ENCODE data around the gene RTKN2. TPM values are rescaled to one million over a fixed set of nuclear protein-coding genes. Genes with fewer than 3 reads are reported as not detected.

The RTKN2 gene
- total and polyA plus RNA-seq, 9 donors, result 0.05 to 0.52 (median 0.20) TPM

- H3K4me3 ChIP-seq, result no peak overlapping the region
- 41 to 71% (median 59%) methylated on average over 3 to 4 of the region's 4 CpGs for WGBS, 3 donors
- H3K36me3 ChIP-seq, result no peaks in the 10 kb centered on the region
- no peaks in the 10 kb centered on the region for H3K27me3 ChIP-seq
- TF ChIP-seq CTCF (IDR thresholded peaks at IDR 0.05), result no peak
- no peak for TF ChIP-seq EP300 (IDR thresholded peaks at IDR 0.05)
- no peak for TF ChIP-seq POLR2A (IDR thresholded peaks at IDR 0.05)
- no peaks in the 10 kb centered on the region for H3K4me1 ChIP-seq (ENCODE audit: insufficient read depth)
- intact Hi-C loops (cut with DNase I), result no loop called here
- H3K27ac ChIP-seq, result no peak overlapping the region
- no peak for DNase-seq
- no peaks in the 10 kb centered on the region for H3K9me3 ChIP-seq
These were observed 39.0 kb upstream of the RTKN2 start for GRCh38 chr10:62307635-62308034.

GRCh38 chr10:62306663-62307062 lies 38.0 kb upstream of the RTKN2 start:
- WGBS, 3 donors, result 86 to 87% (median 87%) methylated on average over 9 of the region's 9 CpGs
- no peak for TF ChIP-seq EP300 (IDR thresholded peaks at IDR 0.05)
- no peaks in the 10 kb centered on the region for H3K4me1 ChIP-seq (ENCODE audit: insufficient read depth)
- H3K27me3 ChIP-seq, result no peaks in the 10 kb centered on the region
- H3K4me3 ChIP-seq, result no peak overlapping the region
- DNase-seq, result no peak
- H3K27ac ChIP-seq, result no peak overlapping the region
- intact Hi-C loops (cut with DNase I), result no loop called here
- no peaks in the 10 kb centered on the region for H3K9me3 ChIP-seq
- no peaks in the 10 kb centered on the region for H3K36me3 ChIP-seq

DNA sequence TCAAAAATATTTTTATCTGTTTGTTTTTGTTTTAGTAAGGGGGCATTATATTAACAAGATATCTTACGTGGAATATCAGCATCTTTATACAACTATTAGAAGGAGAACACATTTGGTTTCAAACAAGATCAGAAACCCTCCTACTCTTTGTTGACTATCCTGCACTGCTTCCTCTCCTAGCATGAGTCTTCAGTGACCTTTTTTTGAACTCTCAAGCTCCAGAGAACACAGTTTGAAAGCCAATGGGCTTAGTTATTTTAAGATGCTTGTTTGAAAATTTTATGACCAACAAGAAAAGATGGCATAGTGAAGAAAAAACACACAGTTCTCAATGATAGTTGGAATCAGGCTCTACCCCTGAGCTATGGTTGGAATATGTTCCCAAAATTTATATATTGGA lies 37.2 kb upstream of the RTKN2 start:
- no peaks in the 10 kb centered on the region for H3K9me3 ChIP-seq
- TF ChIP-seq EP300 (IDR thresholded peaks at IDR 0.05) (no peak), CTCF (IDR thresholded peaks at IDR 0.05) (no peak), POLR2A (IDR thresholded peaks at IDR 0.05) (no peak)
- 21 to 46% (median 25%) methylated on average over 1 of the region's 1 CpG for WGBS, 3 donors
- H3K4me3 ChIP-seq, result no peak overlapping the region
- intact Hi-C loops (cut with DNase I), result no loop called here
- H3K27ac ChIP-seq, result no peak overlapping the region
- H3K4me1 ChIP-seq (ENCODE audit: insufficient read depth), result no peaks in the 10 kb centered on the region
- no peaks in the 10 kb centered on the region for H3K36me3 ChIP-seq
- no peaks in the 10 kb centered on the region for H3K27me3 ChIP-seq
- no peak for DNase-seq

GRCh38 chr10:62303922-62304321 lies 35.3 kb upstream of the RTKN2 start:
- Histone ChIP-seq H3K4me3 (no peak overlapping the region), H3K27ac (no peak overlapping the region), H3K4me1 (ENCODE audit: insufficient read depth) (no peaks in the 10 kb centered on the region), H3K27me3 (no peaks in the 10 kb centered on the region), H3K9me3 (no peaks in the 10 kb centered on the region), H3K36me3 (no peaks in the 10 kb centered on the region)
- TF ChIP-seq EP300 (IDR thresholded peaks at IDR 0.05), result no peak
- TF ChIP-seq POLR2A (IDR thresholded peaks at IDR 0.05), result no peak
- TF ChIP-seq CTCF (IDR thresholded peaks at IDR 0.05), result no peak
- no peak for DNase-seq
- 91 to 93% (median 92%) methylated on average over 7 of the region's 7 CpGs for WGBS, 3 donors
- intact Hi-C loops (cut with DNase I), result no loop called here

- TF ChIP-seq EP300 (IDR thresholded peaks at IDR 0.05) (no peak), CTCF (IDR thresholded peaks at IDR 0.05) (no peak), POLR2A (IDR thresholded peaks at IDR 0.05) (no peak)
- H3K27me3 ChIP-seq, result no peaks in the 10 kb centered on the region
- H3K36me3 ChIP-seq, result no peaks in the 10 kb centered on the region
- H3K4me1 ChIP-seq (ENCODE audit: insufficient read depth), result no peaks in the 10 kb centered on the region
- H3K4me3 ChIP-seq, result no peak overlapping the region
- intact Hi-C loops (cut with DNase I), result no loop called here
- no peak for DNase-seq
- H3K9me3 ChIP-seq, result no peaks in the 10 kb centered on the region
- H3K27ac ChIP-seq, result no peak overlapping the region
- 82 to 91% (median 83%) methylated on average over 4 of the region's 4 CpGs for WGBS, 3 donors
These were observed 34.1 kb upstream of the RTKN2 start for GRCh38 chr10:62302760-62303159.
